ENCODE results near the gene VWA2. TPM values are rescaled to one million over a fixed set of nuclear protein-coding genes. Genes with fewer than 3 reads are reported as not detected.
"Not testable (repeated sequence)": the region's sequence is repeated elsewhere in the genome, so short reads cannot be mapped to it uniquely, and the experiment has no call there.

Gene VWA2
- total RNA-seq, 4 donors from 2014 or later = 0.09 to 1.4 (median 0.48) TPM; not detected in 1

DNA sequence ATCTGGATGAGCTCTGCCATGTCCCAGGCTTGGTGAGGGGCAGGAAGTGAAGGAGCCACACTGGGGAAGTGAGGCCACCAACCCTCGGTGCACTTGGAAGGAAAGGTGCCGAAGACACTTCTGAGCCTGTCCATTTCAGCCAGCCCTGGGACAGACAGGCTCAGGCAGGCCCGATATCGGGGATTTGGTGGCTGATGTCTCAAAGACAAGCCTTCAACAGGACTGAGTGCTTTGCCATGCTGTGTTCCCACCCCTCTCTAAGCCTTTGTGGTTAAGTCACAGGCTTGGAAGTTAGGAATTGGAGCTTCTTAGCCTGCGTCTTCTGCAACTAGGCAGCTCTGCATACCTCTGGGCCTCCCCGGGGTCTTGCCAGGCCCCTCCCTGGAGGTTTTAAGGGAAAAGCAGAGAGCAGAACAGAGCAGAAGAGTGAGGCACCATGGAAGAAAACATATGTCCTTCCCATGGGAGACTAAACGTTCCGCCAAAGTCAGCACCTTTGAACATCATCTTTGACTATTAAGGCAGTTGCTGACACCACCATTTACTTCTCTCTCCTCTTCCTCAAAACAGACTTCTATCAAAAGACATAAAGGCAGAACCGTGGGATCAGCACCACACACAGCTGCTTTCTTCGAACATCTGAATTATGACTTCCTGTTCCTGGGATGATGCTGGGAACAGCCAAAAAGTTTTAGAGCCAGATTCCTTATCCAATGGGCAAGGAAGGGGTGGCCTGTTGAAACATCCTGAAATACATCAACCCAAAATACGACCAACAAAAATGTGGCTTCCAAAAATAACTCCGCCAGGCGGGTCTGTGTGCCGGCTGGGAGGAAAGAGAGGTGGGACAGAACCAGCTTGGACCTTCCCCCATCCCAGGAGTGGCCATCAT lies 93.5 kb downstream of the VWA2 start:
- no peak for DNase-seq (ENCODE audit: low spot score)
- TF ChIP-seq, protein P1, sequence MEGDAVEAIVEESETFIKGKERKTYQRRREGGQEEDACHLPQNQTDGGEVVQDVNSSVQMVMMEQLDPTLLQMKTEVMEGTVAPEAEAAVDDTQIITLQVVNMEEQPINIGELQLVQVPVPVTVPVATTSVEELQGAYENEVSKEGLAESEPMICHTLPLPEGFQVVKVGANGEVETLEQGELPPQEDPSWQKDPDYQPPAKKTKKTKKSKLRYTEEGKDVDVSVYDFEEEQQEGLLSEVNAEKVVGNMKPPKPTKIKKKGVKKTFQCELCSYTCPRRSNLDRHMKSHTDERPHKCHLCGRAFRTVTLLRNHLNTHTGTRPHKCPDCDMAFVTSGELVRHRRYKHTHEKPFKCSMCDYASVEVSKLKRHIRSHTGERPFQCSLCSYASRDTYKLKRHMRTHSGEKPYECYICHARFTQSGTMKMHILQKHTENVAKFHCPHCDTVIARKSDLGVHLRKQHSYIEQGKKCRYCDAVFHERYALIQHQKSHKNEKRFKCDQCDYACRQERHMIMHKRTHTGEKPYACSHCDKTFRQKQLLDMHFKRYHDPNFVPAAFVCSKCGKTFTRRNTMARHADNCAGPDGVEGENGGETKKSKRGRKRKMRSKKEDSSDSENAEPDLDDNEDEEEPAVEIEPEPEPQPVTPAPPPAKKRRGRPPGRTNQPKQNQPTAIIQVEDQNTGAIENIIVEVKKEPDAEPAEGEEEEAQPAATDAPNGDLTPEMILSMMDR (IDR thresholded peaks at IDR 0.05) = no peak
- no peak for ATAC-seq (ENCODE audit: low FRiP score)

DNA sequence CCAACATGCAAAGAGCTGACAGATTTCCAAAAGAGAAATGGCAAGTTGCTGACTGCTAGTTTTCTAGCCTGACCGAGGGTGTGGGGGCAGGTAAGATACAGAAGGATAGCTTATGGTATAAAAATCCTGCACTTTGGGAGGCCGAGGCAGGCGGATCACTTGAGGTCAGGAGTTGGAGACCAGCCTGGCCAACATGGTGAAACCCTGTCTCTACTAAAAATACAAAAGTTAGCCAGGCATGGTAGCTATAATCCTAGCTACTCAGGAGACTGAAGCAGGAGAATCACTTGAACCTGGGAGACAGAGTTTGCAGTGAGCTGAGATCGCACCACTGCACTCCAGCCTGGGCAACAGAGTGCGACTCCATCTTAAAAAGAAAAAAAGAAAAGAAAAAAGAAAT lies 94.4 kb downstream of the VWA2 start:
- not testable (repeated sequence) for DNase-seq (ENCODE audit: low spot score); ATAC-seq (ENCODE audit: low FRiP score)

DNA sequence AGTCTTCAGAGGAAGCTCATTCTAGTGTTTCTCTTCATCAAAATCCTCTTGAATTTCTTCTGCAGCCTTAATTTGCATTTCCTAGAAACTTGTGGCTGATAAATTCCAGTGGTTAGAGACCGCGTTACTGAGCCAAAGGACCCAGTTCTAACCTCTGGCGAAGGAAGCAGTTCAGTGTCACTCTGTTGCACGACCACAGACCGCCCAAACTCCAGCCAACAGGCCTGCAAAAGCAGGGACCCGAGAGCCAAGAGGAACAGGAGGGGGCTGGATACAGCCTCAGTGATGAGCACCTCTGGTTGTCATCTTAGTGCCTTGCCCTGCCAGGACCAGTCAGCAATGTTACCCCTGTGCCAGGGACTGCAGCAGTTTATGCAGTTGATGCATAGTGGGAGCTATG lies 95.2 kb downstream of the VWA2 start:
- ATAC-seq (ENCODE audit: low FRiP score) = no peak

DNA sequence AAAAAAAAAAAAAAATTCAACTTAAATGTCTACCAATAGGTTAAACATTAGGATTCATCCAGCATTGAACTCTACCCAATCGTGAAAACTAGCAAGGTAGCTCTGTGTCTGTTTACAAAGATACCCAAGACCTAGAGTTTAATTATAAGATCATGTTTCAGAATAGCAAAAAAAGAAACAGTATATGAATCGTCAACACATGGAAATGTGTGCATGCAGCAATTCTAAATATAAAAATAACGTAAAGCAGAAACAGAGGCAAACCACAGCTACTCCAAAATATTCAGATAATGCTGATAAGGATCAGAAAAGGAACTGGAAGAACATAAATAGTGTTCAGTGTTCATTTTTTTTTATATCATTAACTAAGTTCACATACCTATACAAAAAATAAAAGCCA lies 96.6 kb downstream of the VWA2 start:
- TF ChIP-seq, protein P1 (IDR thresholded peaks at IDR 0.05) = no peak
- no peak for DNase-seq (ENCODE audit: low spot score)
- ATAC-seq (ENCODE audit: low FRiP score) = no peak

More for the DNA sequence above, 95.2 kb downstream of the VWA2 start:
- TF ChIP-seq, protein P1 (IDR thresholded peaks at IDR 0.05) = no peak
- no peak for DNase-seq (ENCODE audit: low spot score)

DNA sequence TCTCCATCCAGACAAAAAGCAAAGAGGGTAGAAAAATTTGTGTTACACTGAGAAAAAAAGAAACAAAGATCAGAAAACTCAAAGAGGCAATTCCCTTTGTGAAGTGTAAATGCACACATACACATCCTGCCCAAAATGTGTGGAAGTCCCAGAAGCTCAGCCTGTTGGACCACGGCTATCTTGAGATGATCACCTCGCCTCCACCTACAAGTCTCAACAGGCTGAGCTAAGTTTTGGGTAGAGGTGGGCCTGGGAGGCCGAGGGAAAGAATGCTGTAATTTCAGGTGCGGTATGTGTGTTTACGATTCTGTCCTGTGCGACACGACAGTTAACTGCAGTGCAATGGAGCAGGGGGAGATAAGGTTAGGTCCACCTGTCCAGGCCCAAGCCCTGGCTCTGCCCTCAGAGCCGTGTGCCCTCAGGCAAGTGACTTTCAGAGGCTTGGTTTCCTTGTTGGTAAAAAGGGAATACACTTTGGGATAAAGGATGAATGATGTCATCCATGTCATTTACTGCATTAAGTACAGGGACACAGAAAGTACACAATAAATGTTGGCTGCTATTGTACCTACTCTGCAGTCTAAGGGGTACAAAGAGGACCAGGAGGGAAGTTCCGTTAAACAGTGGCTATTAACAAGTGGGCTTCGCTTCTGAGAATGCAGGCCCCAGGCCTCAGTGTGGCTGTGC lies 97.9 kb downstream of the VWA2 start:
- TF ChIP-seq, protein P1 (IDR thresholded peaks at IDR 0.05) = no peak
- DNase-seq (ENCODE audit: low spot score) = no peak
- ATAC-seq (ENCODE audit: low FRiP score) = no peak

DNA sequence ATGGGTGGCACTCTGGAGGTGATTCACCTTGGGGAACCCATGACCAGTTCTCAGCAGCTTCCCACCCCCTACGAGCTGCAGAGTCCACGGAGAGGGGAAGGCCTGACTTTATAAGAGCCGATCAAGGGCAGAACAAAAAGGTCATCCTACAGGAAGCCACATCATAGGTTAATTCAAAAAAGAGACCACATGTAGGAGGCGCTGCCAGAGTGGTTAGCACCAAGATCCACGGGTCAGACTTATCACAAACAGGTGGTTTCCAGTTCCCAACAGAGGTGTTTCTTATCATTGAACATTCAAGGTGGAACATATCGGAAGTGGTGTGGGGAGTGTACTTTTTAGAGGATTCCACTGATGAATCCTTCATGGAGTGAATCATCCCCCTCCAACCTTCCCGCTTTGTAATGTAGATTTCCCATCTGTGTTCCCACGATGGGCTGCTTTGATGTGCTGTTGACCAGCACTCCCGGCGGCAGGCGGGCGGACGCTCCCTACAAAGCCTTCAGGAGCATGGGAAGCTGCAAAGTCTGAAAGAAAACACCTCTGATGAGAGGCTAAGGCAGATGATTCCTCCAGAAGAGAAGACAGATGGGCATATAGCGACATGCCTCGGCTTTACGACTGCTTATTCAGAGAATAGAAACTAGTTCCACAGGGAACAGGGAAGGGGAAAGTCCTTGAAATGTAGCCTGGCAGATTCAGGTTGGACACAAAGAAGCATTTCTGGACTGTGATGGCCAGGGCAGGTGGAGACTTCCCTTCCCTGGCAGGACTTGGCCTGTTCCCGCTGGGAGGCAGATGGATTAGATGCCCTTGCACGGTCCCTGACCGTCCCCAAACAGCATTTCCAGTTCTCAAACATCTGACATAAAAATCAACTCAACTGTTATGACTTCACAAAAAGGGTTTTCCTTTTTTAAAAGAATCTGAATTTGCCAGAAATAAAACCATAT lies 98.7 kb downstream of the VWA2 start:
- TF ChIP-seq, protein P1 (IDR thresholded peaks at IDR 0.05) = no peak
- DNase-seq (ENCODE audit: low spot score) (no peak), ATAC-seq (ENCODE audit: low FRiP score) (no peak)

DNA sequence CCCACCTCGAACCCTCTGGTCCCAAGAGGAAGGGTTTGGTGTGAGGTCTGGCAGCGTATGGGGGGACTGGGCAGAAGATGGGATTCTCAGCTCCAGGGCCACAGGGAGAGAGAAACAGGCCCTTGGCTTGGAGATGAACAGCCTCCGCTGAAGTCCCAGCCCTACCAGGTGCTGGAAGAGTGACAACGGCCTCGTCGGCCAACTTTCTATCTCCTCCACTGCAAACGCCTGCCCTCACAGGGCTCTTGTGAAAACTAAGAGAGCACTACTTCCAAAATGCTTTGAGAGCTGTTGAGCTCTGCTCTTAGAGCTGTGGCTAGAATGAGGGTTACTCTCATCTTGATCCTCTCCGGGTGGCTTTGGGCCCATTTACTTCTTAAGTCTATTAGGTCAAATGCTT lies 101.8 kb downstream of the VWA2 start:
- no peak for DNase-seq (ENCODE audit: low spot score)

More for the DNA sequence above, 101.8 kb downstream of the VWA2 start:
- ATAC-seq (ENCODE audit: low FRiP score) = no peak
- TF ChIP-seq, protein P1 (IDR thresholded peaks at IDR 0.05) = no peak
